Lung (tissue), 13 donors: ENCODE measurements around the gene UBL5. TPM values are rescaled to one million over a fixed set of nuclear protein-coding genes. Genes with fewer than 3 reads are reported as not detected.

Experiments
- ATAC-seq: fragments of 200-7000 bp; cut with Tn5 transposase; one replicate; pipeline ENCODE4 v1.9.1; 2020; ENCODE audit warnings: moderate number of reproducible peaks; ENCODE audit not compliant: insufficient read depth, low FRiP score
- DNase-seq, 3 donors: peaks; one replicate each; pipeline ENCODE4 v3.0.0-alpha.2; 2013 to 2017
- H3K27ac ChIP-seq, 2 donors: one replicate each; pipeline ENCODE4 v1.5.1; 2013; ENCODE audit warnings: mild to moderate bottlenecking in 2 of 2, moderate library complexity in 2 of 2, control low read depth in 1 of 2, inconsistent platforms in 1 of 2, low read depth in 1 of 2, low read length in 1 of 2
- H3K27me3 ChIP-seq, 3 donors: one replicate each; pipeline ENCODE4 v1.5.1; 2013; ENCODE audit warnings: low read length in 2 of 3; ENCODE audit not compliant: control insufficient read depth in 3 of 3, insufficient read depth in 3 of 3
- H3K36me3 ChIP-seq, 4 donors: one replicate each; pipeline ENCODE4 v1.5.1; 2013; ENCODE audit warnings: low read length in 4 of 4, mild to moderate bottlenecking in 1 of 4, moderate library complexity in 1 of 4; ENCODE audit not compliant: control insufficient read depth in 4 of 4, insufficient read depth in 4 of 4
- H3K4me1 ChIP-seq, 5 donors: one replicate each; pipeline ENCODE4 v1.5.1; 2013; ENCODE audit warnings: low read length in 5 of 5, mild to moderate bottlenecking in 2 of 5, moderate library complexity in 1 of 5; ENCODE audit not compliant: control insufficient read depth in 5 of 5, insufficient read depth in 5 of 5
- H3K4me3 ChIP-seq: one replicate; pipeline ENCODE4 v1.5.1; 2013; ENCODE audit warnings: mild to moderate bottlenecking, control low read depth, moderate library complexity
- H3K9ac ChIP-seq, 2 donors: one replicate each; pipeline ENCODE4 v1.5.1; 2013; ENCODE audit warnings: low read length in 2 of 2, control low read depth in 1 of 2; ENCODE audit not compliant: insufficient read depth in 1 of 2
- H3K9me3 ChIP-seq, 4 donors: one replicate each; pipeline ENCODE4 v1.5.1; 2013; ENCODE audit warnings: low read length in 3 of 4, mild to moderate bottlenecking in 1 of 4, moderate library complexity in 1 of 4; ENCODE audit not compliant: control insufficient read depth in 4 of 4, insufficient read depth in 3 of 4
- CTCF ChIP-seq: IDR thresholded peaks from 2 replicates; pipeline ENCODE4 v1.5.1; 2012; ENCODE audit warnings: mild to moderate bottlenecking; ENCODE audit errors: control extremely low read depth, extremely low read depth
- WGBS, 2 donors: extraction: QIAGEN DNeasy Blood & Tissue Kit; methylation state at CpG; one replicate each; pipeline ENCODE4 v1.1.7; 2013; 5-methylcytosine and 5-hydroxymethylcytosine counted together
- polyA plus RNA-seq, 2 donors: library from polyadenylated mRNA; stranded (reverse); fragments of 200-250 nt; gene quantifications; one replicate each; pipeline ENCODE4 v1.2.1, GENCODE V29; 2013
- small RNA-seq: library from RNA; depleted of rRNA; stranded (forward); fragments of <200 nt; gene quantifications from one replicate; pipeline ENCODE3, GENCODE V24; 2014; ENCODE audit warnings: low replicate concordance
- total RNA-seq, 2 donors: library from RNA; depleted of rRNA in 1 of 2; stranded (reverse); fragments of >200 nt in 1 of 2; gene quantifications; one replicate each; pipeline ENCODE4 v1.2.1, GENCODE V29; 2014 to 2021
- donor health status: control.
- donor health status: control.
- donor health status: Bipolar disorder and iron deficiency.
- donor health status: healthy.
- donor health status: DM: yes; HTN: yes; CAD: no.

Gene UBL5
- total and polyA plus RNA-seq, 4 donors: 102 to 1,378 (median 436) TPM

- Histone ChIP-seq H3K9me3 (peaks cover 0 to 4% (median 0%) of the 10 kb centered on the region in 4 donors), H3K27me3 (no peaks in the 10 kb centered on the region), H3K4me1 (no peaks in the 10 kb centered on the region), H3K9ac (no peak overlapping the region), H3K36me3 (no peaks in the 10 kb centered on the region), H3K27ac (no peak overlapping the region), H3K4me3 (no peak overlapping the region)
- ATAC-seq (no peak), DNase-seq (no peak)
- TF ChIP-seq CTCF: no peak
- 69 to 76% methylated on average over 11 of the region's 11 CpGs for WGBS, 2 donors
These were observed 50.9 kb downstream of the UBL5 start for GRCh38 chr19:9878511-9879196.

Small RNA genes within 50 kb of the gene (small RNA-seq; reads per million reads assigned to genes)
- not detected for gene RF00156

Other genes starting within 250 kb of the UBL5 start
- 10 to 100 TPM; 24.7 to 49.3 TPM for gene ZNF121, start 243.4 kb upstream of the UBL5 start, total RNA-seq
- gene ZNF121, start 243.4 kb upstream of the UBL5 start, polyA plus RNA-seq: 10 to 100 TPM in 1 of 2 donors, 1 to 10 TPM in 1; 4.7 to 10.6 TPM
- gene ZNF561, start 206.7 kb upstream of the UBL5 start, total RNA-seq: 10 to 100 TPM; 31.5 to 53.2 TPM
- gene ZNF561, start 206.7 kb upstream of the UBL5 start, polyA plus RNA-seq: 10 to 100 TPM; 17.0 to 21.1 TPM
- gene ZNF562, start 152.8 kb upstream of the UBL5 start, total RNA-seq: 10 to 100 TPM; 26.8 to 45.9 TPM
- gene ZNF562, start 152.8 kb upstream of the UBL5 start, polyA plus RNA-seq: 1 to 10 TPM; 6.2 to 9.8 TPM
- gene ZNF846, start 59.2 kb upstream of the UBL5 start, total RNA-seq: 10 to 100 TPM; 10.5 to 30.9 TPM
- gene ZNF846, start 59.2 kb upstream of the UBL5 start, polyA plus RNA-seq: 1 to 10 TPM; 3.2 to 7.4 TPM
- 10 to 100 TPM; 23.1 to 26.7 TPM for gene FBXL12, start 8.8 kb upstream of the UBL5 start, total RNA-seq
- gene FBXL12, start 8.8 kb upstream of the UBL5 start, polyA plus RNA-seq: 10 to 100 TPM; 18.8 to 27.0 TPM
- gene PIN1, start 7.4 kb downstream of the UBL5 start, total RNA-seq: 10 to 100 TPM; 77.4 to 81.1 TPM
- 100 to 1,000 TPM in 1 of 2 donors, 10 to 100 TPM in 1; 69.8 to 108 TPM for gene PIN1, start 7.4 kb downstream of the UBL5 start, polyA plus RNA-seq
- 10 to 100 TPM in 1 of 2 donors, 1 to 10 TPM in 1; 5.8 to 11.9 TPM for gene OLFM2, start 108.6 kb downstream of the UBL5 start, total RNA-seq
- gene OLFM2, start 108.6 kb downstream of the UBL5 start, polyA plus RNA-seq: 10 to 100 TPM in 1 of 2 donors, 1 to 10 TPM in 1; 2.2 to 14.3 TPM
- gene COL5A3, start 182.6 kb downstream of the UBL5 start, total RNA-seq: 10 to 100 TPM; 10.3 to 15.1 TPM
- gene COL5A3, start 182.6 kb downstream of the UBL5 start, polyA plus RNA-seq: 10 to 100 TPM in 1 of 2 donors, 1 to 10 TPM in 1; 8.4 to 10.7 TPM
- not detected for gene RDH8, start 185.6 kb downstream of the UBL5 start, total RNA-seq
- gene RDH8, start 185.6 kb downstream of the UBL5 start, polyA plus RNA-seq: not detected